GM12892 (cell line): ENCODE data around the gene SULT1A3.
"Not testable (repeated sequence)": the region's sequence is repeated elsewhere in the genome, so short reads cannot be mapped to it uniquely, and the experiment has no call there.

Experiments
- POLR2A ChIP-seq: IDR thresholded peaks from 2 replicates; pipeline ENCODE4 v1.6.1; 2011; ENCODE audit warnings: low read depth, low read length, control low read depth
- POLR2AphosphoS5 ChIP-seq: IDR thresholded peaks from 2 replicates; pipeline ENCODE4 v1.6.1; 2011; ENCODE audit warnings: low read depth, low read length, control low read depth

DNA sequence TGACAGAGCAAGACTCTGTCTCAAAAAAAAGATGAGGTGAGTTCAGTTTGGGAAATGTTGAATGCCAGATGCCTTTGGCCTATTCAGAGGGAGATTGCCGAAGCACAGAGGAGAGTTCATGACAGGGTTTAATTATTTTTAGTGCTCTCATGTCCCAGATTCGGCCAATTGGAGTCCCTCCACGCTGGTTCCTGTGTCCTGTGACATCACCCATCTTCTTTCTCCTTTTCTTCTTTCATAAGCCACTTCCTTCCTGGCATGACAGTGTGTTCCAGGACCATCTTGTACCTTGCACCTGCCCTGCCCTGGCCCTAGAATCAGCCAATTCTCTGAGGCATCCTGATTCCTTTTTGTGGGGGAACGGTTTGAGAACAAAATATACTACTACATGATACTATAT is 12.4 kb downstream of the SULT1A3 start:
- TF ChIP-seq POLR2AphosphoS5, POLR2A: not testable (repeated sequence)
